H1 (cell line): Measurements from ENCODE around the gene XCL1.
A peak's percentile ranks its signal among the peaks of the same experiment; 100 is the strongest.

Source experiments
- CTCF ChIP-seq, 3 experiments: IDR thresholded peaks; 1 replicate in 2 of 3; 2 replicates in 1 of 3; pipeline versions ENCODE4 v1.5.1 to v1.6.1; 2011; ENCODE audit warnings: low read length in 3 of 3, mild to moderate bottlenecking in 3 of 3, inconsistent platforms in 2 of 3, low read depth in 1 of 3, moderate library complexity in 1 of 3; ENCODE audit not compliant: insufficient read depth in 1 of 3; ENCODE audit errors: control extremely low read depth in 1 of 3
- EP300 ChIP-seq, 2 experiments: IDR thresholded peaks; 1 replicate in 1 of 2; 2 replicates in 1 of 2; pipeline ENCODE4 v1.6.1; 2011 to 2012; ENCODE audit warnings: low read depth in 2 of 2, low read length in 2 of 2, mild to moderate bottlenecking in 2 of 2, borderline replicate concordance in 1 of 2, inconsistent platforms in 1 of 2, moderate library complexity in 1 of 2
- GTF2F1 ChIP-seq: IDR thresholded peaks from 2 replicates; pipeline ENCODE4 v1.6.1; 2012; ENCODE audit warnings: low read depth, low read length, improper control_type of control experiment, borderline replicate concordance
- JUND ChIP-seq: IDR thresholded peaks from 2 replicates; pipeline ENCODE4 v1.6.1; 2011; ENCODE audit warnings: mild to moderate bottlenecking, improper control_type of control experiment, low read length
- SAP30 ChIP-seq: fragments of 300-600 bp; sonication (generic); IDR thresholded peaks from 2 replicates; pipeline ENCODE4 v1.7.1; 2012; ENCODE audit warnings: low read length, moderate library complexity, mild to moderate bottlenecking, inconsistent platforms; ENCODE audit not compliant: insufficient read depth, insufficient replicate concordance

- no peak for TF ChIP-seq CTCF (IDR thresholded peaks at IDR 0.05; ENCODE audit: control extremely low read depth in 1 of 3, insufficient read depth in 1 of 3, low read depth in 1 of 3, low read length in 3 of 3)
- no peak for TF ChIP-seq EP300 (IDR thresholded peaks at IDR 0.05; ENCODE audit: borderline replicate concordance in 1 of 2, low read depth in 2 of 2, low read length in 2 of 2)
- peak; percentile 35 for TF ChIP-seq SAP30
- no peak for TF ChIP-seq JUND
- no peak for TF ChIP-seq GTF2F1
These were observed 32.7 kb downstream of the XCL1 start for GRCh38 chr1:168608796-168609715.
